Measurements from ENCODE around the gene E2F2. TPM values are rescaled to one million over a fixed set of nuclear protein-coding genes. Genes with fewer than 3 reads are reported as not detected.

E2F2 gene
- under 1 TPM; 0.14 to 0.35 TPM for total RNA-seq

DNA sequence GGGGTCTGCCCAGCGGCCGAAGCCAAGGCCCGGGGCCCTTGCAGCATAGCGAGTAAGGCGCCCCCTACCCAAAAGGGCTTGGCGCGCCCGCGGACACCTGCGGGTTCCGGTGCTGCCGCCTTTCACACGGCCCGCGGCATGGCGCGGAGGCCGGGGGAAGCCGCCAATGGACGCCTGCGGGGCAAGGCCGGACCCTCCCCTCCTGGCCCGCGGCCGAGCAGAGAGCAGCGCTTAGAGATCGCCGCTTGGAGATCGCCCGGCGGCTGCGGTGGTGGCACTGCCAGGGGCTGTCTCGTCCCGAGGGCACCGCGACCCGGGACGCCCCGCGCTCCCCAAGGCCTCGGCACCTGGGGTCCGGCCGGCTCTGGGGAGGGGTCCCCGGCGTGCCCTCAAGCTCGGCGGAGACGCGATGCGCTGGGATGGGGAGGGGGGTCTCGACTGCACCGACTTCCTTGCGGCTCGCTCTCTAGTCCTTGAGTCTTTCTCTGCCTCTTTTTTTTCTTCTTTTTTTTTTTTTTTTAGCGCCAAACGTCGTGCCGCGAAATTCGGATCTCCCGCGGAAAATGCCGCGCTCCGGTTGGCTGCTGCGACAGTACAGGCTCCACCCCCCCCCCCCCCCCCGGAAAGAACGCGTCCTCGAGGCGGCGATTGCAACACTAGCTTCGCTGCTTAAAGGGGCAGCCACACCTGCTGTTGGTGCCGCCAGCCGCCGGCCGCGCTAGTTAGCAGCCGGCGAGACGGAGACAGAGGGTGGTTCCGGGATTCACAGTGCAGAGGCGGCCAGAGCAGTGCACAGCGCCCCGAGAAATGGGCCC lies at the start of gene E2F2:
Gene E2F2 (minus strand): TSS at position 487 of the 815 bp plus-strand sequence. CDS start 440 bp downstream, at position 47.
- Histone ChIP-seq H3K4me3 (peak within 1 kb of the TSS; percentile 76), H3K9me3 (no peaks in the 10 kb centered on the region), H3K27ac (peak within 1 kb of the TSS in 1 of 2 donors; percentile 41), H3K36me3 (no peaks in the 10 kb centered on the region), H3K4me1 (ENCODE audit: control insufficient read depth in 1 of 2, low read depth in 2 of 2) (peaks cover 13 to 26% of the 10 kb centered on the region in 2 donors), H3K27me3 (replicated peaks; ENCODE audit: insufficient read depth) (no peaks in the 10 kb centered on the region)
- ATAC-seq (ENCODE audit: insufficient number of reproducible peaks, low FRiP score, low read depth) (no peak), DNase-seq (ENCODE audit: low spot score) (peak; percentile 41)
- TF ChIP-seq, protein P1, sequence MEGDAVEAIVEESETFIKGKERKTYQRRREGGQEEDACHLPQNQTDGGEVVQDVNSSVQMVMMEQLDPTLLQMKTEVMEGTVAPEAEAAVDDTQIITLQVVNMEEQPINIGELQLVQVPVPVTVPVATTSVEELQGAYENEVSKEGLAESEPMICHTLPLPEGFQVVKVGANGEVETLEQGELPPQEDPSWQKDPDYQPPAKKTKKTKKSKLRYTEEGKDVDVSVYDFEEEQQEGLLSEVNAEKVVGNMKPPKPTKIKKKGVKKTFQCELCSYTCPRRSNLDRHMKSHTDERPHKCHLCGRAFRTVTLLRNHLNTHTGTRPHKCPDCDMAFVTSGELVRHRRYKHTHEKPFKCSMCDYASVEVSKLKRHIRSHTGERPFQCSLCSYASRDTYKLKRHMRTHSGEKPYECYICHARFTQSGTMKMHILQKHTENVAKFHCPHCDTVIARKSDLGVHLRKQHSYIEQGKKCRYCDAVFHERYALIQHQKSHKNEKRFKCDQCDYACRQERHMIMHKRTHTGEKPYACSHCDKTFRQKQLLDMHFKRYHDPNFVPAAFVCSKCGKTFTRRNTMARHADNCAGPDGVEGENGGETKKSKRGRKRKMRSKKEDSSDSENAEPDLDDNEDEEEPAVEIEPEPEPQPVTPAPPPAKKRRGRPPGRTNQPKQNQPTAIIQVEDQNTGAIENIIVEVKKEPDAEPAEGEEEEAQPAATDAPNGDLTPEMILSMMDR (IDR thresholded peaks at IDR 0.05), result peak; percentile 21

GRCh38 chr1:23578997-23579363 lies 47.9 kb upstream of the E2F2 start:
- H3K27ac ChIP-seq, result peak overlapping the region; percentile 95
- TF ChIP-seq, protein P1 (IDR thresholded peaks at IDR 0.05), result no peak
- no peak for ATAC-seq (ENCODE audit: insufficient number of reproducible peaks, low FRiP score, low read depth)

DNA sequence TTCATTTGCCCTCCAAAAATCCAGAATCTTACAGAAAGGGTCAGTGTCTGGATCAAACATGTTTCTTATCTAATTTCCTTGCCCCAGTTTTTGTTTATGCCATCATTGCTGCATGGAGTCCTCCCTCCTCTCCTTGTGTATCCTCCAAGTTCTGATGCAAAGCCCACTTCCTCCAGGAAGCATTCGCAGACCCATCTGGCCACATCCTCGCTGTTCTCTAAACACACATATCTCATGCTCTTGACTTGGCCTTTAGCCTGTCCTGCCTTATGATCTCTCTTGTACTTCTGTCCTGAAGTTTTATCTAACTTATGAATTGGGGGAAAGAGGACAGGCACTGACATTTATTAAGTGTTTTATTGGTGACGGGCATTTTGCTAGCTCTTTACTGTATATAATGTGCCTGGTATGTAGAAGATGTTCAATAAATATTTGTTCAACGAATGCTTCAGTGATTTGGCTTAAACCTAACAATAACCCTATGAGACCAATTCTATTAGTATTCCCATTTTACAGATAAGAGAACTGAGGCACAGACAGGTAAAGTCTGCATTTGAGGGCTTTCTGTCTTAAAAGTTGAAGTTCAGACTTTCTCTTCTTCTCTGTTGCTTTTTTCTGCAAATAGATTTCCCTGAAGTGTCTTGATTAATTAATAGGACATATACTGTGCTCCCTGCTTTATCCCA lies 47.4 kb upstream of the E2F2 start:
- TF ChIP-seq, protein P1 (IDR thresholded peaks at IDR 0.05), result no peak
- H3K27me3 ChIP-seq (replicated peaks; ENCODE audit: insufficient read depth), result no peaks in the 10 kb centered on the region
- peaks cover 27 to 68% of the 10 kb centered on the region in 2 donors for H3K4me1 ChIP-seq (ENCODE audit: control insufficient read depth in 1 of 2, low read depth in 2 of 2)
- DNase-seq (ENCODE audit: low spot score) (no peak), ATAC-seq (ENCODE audit: insufficient number of reproducible peaks, low FRiP score, low read depth) (no peak)
- H3K9me3 ChIP-seq, result no peaks in the 10 kb centered on the region
- H3K36me3 ChIP-seq, result no peaks in the 10 kb centered on the region
- peak overlapping the region; percentile 95 for H3K27ac ChIP-seq
- peak overlapping the region; percentile 68 for H3K4me3 ChIP-seq

More at GRCh38 chr1:23578997-23579363, 47.9 kb upstream of the E2F2 start:
- Histone ChIP-seq H3K27me3 (replicated peaks; ENCODE audit: insufficient read depth) (no peaks in the 10 kb centered on the region), H3K4me3 (no peak overlapping the region), H3K9me3 (no peaks in the 10 kb centered on the region), H3K36me3 (no peaks in the 10 kb centered on the region), H3K4me1 (ENCODE audit: control insufficient read depth in 1 of 2, low read depth in 2 of 2) (peaks cover 27 to 68% of the 10 kb centered on the region in 2 donors)
- DNase-seq (ENCODE audit: low spot score), result no peak

DNA sequence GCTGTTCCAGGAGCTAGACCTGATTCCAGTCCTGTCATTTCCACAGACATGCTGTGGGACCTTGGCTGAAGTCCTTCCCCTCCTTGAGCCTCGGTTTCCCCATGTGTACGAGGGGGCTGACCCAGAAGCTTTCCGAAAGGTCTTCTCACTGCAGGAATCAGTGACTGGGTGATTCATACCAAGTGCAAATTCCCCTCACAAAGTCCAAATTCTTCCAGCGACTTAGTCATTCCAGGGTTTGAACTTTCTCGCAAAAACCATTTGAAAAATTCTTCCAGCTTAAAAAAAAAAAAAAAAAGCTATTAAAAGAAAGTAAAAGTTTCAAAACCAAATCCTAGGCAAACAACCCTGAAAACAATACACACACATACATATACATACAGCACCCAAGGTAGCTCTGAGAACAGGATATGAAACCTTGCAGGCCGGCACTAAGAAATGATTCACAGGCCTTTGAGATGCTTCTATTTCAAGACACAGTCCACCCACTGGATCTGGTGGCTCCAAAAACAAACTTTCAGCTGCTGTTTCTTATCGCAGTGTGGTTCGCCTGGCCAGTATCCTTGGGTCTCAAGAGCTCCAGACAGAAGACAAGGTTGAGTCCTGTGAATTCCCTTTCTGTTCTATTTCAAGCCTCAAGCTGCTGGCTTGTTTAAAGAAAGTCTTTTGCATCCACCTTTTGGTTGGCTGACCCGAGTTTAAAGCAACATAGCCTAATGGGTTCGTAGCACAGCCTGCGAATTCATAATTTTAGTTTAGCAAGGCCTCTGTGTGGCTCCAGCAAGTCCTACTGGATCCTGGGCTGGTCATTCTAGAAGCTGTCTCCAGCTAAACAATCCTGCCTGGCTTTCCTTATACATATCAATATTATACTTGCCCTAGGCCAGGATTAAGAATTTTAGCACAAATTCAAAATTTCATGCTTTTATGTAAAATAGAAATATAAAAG lies 46.3 kb upstream of the E2F2 start:
- TF ChIP-seq, protein P1 (IDR thresholded peaks at IDR 0.05), result no peak
- H3K36me3 ChIP-seq, result no peaks in the 10 kb centered on the region
- H3K27me3 ChIP-seq (replicated peaks; ENCODE audit: insufficient read depth), result no peaks in the 10 kb centered on the region
- peak overlapping the region; percentile 68 for H3K4me3 ChIP-seq
- peak; percentile 80 for ATAC-seq (ENCODE audit: insufficient number of reproducible peaks, low FRiP score, low read depth)
- no peaks in the 10 kb centered on the region for H3K9me3 ChIP-seq
- H3K27ac ChIP-seq, result peak overlapping the region; percentile 95
- H3K4me1 ChIP-seq (ENCODE audit: control insufficient read depth in 1 of 2, low read depth in 2 of 2), result peaks cover 27 to 68% of the 10 kb centered on the region in 2 donors
- no peak for DNase-seq (ENCODE audit: low spot score)

Measured in thoracic aorta (tissue), 2 donors.